CD14-positive monocyte (primary cell): ENCODE results near the gene ACOT7. TPM values are rescaled to one million over a fixed set of nuclear protein-coding genes. Genes with fewer than 3 reads are reported as not detected.

Experiments used
- DNase-seq, 3 donors: peaks; one replicate each; pipeline ENCODE4 v3.0.0-alpha.2; 2011 to 2022
- H2AFZ ChIP-seq: 2 replicates; pipeline ENCODE4 v1.6.0; 2012; ENCODE audit warnings: mild to moderate bottlenecking, low read depth, low read length, inconsistent platforms; ENCODE audit not compliant: insufficient read depth, poor library complexity, severe bottlenecking
- H3K27ac ChIP-seq, 2 donors: 1 replicate in 1 of 2; 2 replicates in 1 of 2; pipeline ENCODE4 v1.5.1; 2012 to 2013; ENCODE audit warnings: low read length in 2 of 2, control low read depth in 1 of 2, inconsistent platforms in 1 of 2, low read depth in 1 of 2, mild to moderate bottlenecking in 1 of 2
- H3K27me3 ChIP-seq, 2 donors: one replicate each; pipeline versions ENCODE4 v1.6.0 to v1.6.1; 2011 to 2013; ENCODE audit warnings: low read length in 2 of 2; ENCODE audit not compliant: control insufficient read depth in 2 of 2, insufficient read depth in 2 of 2
- H3K36me3 ChIP-seq, 2 donors: replicated peaks in 1 of 2; 1 replicate in 1 of 2; 2 replicates in 1 of 2; pipeline versions ENCODE4 v1.5.1 to v1.6.1; 2012 to 2013; ENCODE audit warnings: low read length in 2 of 2, control low read depth in 1 of 2, inconsistent platforms in 1 of 2, mild to moderate bottlenecking in 1 of 2; ENCODE audit not compliant: insufficient read depth in 2 of 2, control insufficient read depth in 1 of 2
- H3K4me1 ChIP-seq, 2 donors: 1 replicate in 1 of 2; 2 replicates in 1 of 2; pipeline versions ENCODE4 v1.5.1 to v1.6.1; 2012 to 2013; ENCODE audit warnings: low read length in 2 of 2, control low read depth in 1 of 2, inconsistent platforms in 1 of 2, mild to moderate bottlenecking in 1 of 2, moderate library complexity in 1 of 2; ENCODE audit not compliant: insufficient read depth in 2 of 2, control insufficient read depth in 1 of 2
- H3K4me2 ChIP-seq: replicated peaks from 2 replicates; pipeline ENCODE3; 2012; ENCODE audit warnings: low read length, moderate library complexity, mild to moderate bottlenecking; ENCODE audit not compliant: poor library complexity, severe bottlenecking; ENCODE audit errors: extremely low read depth
- H3K4me3 ChIP-seq, 3 experiments: fragments of 200-600 bp in 1 of 3; sonication (generic) in 1 of 3; replicated peaks in 1 of 3; 1 replicate in 2 of 3; 2 replicates in 1 of 3; pipeline ENCODE4 v1.5.1; 2011 to 2013; ENCODE audit warnings: low read length in 3 of 3, mild to moderate bottlenecking in 3 of 3, control low read depth in 2 of 3, low read depth in 2 of 3, inconsistent platforms in 1 of 3, moderate library complexity in 1 of 3
- H3K79me2 ChIP-seq: 2 replicates; pipeline ENCODE4 v1.6.0; 2012; ENCODE audit warnings: mild to moderate bottlenecking, control low read depth, inconsistent platforms, low read length, moderate library complexity; ENCODE audit not compliant: insufficient read depth
- H3K9ac ChIP-seq: 2 replicates; pipeline ENCODE4 v1.6.0; 2017; ENCODE audit warnings: low read length, mild to moderate bottlenecking; ENCODE audit not compliant: insufficient read depth, poor library complexity, severe bottlenecking
- H3K9me3 ChIP-seq, 2 donors: replicated peaks in 1 of 2; 1 replicate in 1 of 2; 2 replicates in 1 of 2; pipeline versions ENCODE4 v1.5.1 to v1.6.1; 2012 to 2013; ENCODE audit warnings: low read length in 2 of 2, control low read depth in 1 of 2; ENCODE audit not compliant: control insufficient read depth in 1 of 2, insufficient read depth in 1 of 2
- H4K20me1 ChIP-seq: 2 replicates; pipeline ENCODE4 v1.6.0; 2012; ENCODE audit warnings: mild to moderate bottlenecking, low read length, control low read depth, moderate library complexity; ENCODE audit not compliant: insufficient read depth
- H3K27ac Mint-ChIP-seq, 7 donors: one replicate each; pipeline ENCODE4 v1.8.0; 2020; ENCODE audit warnings: mild to moderate bottlenecking in 7 of 7, mixed read lengths in 7 of 7, moderate library complexity in 6 of 7, inconsistent platforms in 2 of 7
- H3K27me3 Mint-ChIP-seq, 3 donors: one replicate each; pipeline ENCODE4 v1.8.0; 2021 to 2022; ENCODE audit warnings: low read depth in 3 of 3, mild to moderate bottlenecking in 3 of 3, mixed read lengths in 3 of 3, moderate library complexity in 3 of 3, inconsistent platforms in 1 of 3
- H3K36me3 Mint-ChIP-seq, 2 donors: one replicate each; pipeline ENCODE4 v1.8.0; 2020; ENCODE audit warnings: mixed read lengths in 2 of 2, inconsistent platforms in 1 of 2, mild to moderate bottlenecking in 1 of 2
- H3K4me1 Mint-ChIP-seq: one replicate; pipeline ENCODE4 v1.8.0; 2020; ENCODE audit warnings: mild to moderate bottlenecking, mixed read lengths
- H3K4me3 Mint-ChIP-seq, 2 donors: one replicate each; pipeline ENCODE4 v1.8.0; 2020; ENCODE audit warnings: mild to moderate bottlenecking in 2 of 2, mixed read lengths in 2 of 2, moderate library complexity in 1 of 2
- H3K9me3 Mint-ChIP-seq, 7 donors: one replicate each; pipeline ENCODE4 v1.8.0; 2020 to 2022; ENCODE audit warnings: mixed read lengths in 7 of 7, mild to moderate bottlenecking in 6 of 7, moderate library complexity in 6 of 7, inconsistent platforms in 2 of 7
- WGBS: methylation state at CpG from one replicate; pipeline ENCODE4 v1.1.5; 2013; ENCODE audit warnings: missing lambda C conversion rate; ENCODE audit not compliant: insufficient coverage; 5-methylcytosine and 5-hydroxymethylcytosine counted together
- intact Hi-C, 2 donors: fragments of 100-400 bp; cut with micrococcal nuclease; formaldehyde crosslinking; loops; one replicate each; pipeline versions ENCODE4 v1.15.0 to v1.15.1; 2023
- polyA plus RNA-seq, 3 donors: library from polyadenylated mRNA; depleted of rRNA in 1 of 3; unstranded in 2 of 3; stranded (reverse) in 1 of 3; fragments of 300-500 nt in 2 of 3; fragments of >200 nt in 1 of 3; fragmentation: Illumina TruSeq in 2 of 3; gene quantifications; 1 replicate in 2 of 3; 2 replicates in 1 of 3; pipeline ENCODE4 v1.2.3, GENCODE V29; 2012 to 2021
- TF ChIP-seq, protein P1 (sequence below): fragments of 200-600 bp; IDR thresholded peaks from one replicate; pipeline ENCODE4 v1.8.0; 2022; ENCODE audit warnings: antibody characterized with exemption, mild to moderate bottlenecking

Gene ACOT7
- polyA plus RNA-seq, 3 donors = 0.63 to 4.3 (median 1.4) TPM

- Histone ChIP-seq H3K9me3 (no peaks in the 10 kb centered on the region), H3K4me2 (no peak overlapping the region), H3K36me3 (no peaks in the 10 kb centered on the region), H2AFZ (no peak overlapping the region), H3K79me2 (no peaks in the 10 kb centered on the region), H3K9ac (no peak overlapping the region), H3K4me1 (no peaks in the 10 kb centered on the region), H3K27ac (no peak overlapping the region), H3K4me3 (no peak overlapping the region), H4K20me1 (no peaks in the 10 kb centered on the region), H3K27me3 (no peaks in the 10 kb centered on the region)
- no peaks in the 10 kb centered on the region for H3K9me3 Mint-ChIP-seq
- WGBS = 92% methylated on average over 18 of the region's 21 CpGs
- no peak overlapping the region for H3K27ac Mint-ChIP-seq
- no peak for DNase-seq
- peaks cover 0 to 4% (median 0%) of the 10 kb centered on the region in 3 donors for H3K27me3 Mint-ChIP-seq
- no peak overlapping the region for H3K4me3 Mint-ChIP-seq
- TF ChIP-seq, protein P1, sequence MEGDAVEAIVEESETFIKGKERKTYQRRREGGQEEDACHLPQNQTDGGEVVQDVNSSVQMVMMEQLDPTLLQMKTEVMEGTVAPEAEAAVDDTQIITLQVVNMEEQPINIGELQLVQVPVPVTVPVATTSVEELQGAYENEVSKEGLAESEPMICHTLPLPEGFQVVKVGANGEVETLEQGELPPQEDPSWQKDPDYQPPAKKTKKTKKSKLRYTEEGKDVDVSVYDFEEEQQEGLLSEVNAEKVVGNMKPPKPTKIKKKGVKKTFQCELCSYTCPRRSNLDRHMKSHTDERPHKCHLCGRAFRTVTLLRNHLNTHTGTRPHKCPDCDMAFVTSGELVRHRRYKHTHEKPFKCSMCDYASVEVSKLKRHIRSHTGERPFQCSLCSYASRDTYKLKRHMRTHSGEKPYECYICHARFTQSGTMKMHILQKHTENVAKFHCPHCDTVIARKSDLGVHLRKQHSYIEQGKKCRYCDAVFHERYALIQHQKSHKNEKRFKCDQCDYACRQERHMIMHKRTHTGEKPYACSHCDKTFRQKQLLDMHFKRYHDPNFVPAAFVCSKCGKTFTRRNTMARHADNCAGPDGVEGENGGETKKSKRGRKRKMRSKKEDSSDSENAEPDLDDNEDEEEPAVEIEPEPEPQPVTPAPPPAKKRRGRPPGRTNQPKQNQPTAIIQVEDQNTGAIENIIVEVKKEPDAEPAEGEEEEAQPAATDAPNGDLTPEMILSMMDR = no peak
- H3K36me3 Mint-ChIP-seq = no peaks in the 10 kb centered on the region
- no peaks in the 10 kb centered on the region for H3K4me1 Mint-ChIP-seq
- intact Hi-C loops = loop anchor here in 1 of 2 donors (5.0 kb wide), 1 partner anchor 51 kb away; no protein-coding TSS in a partner anchor
Measured at GRCh38 chr1:6268415-6268814, 125.2 kb downstream of the ACOT7 start.

GRCh38 chr1:6267686-6268322, 125.8 kb downstream of the ACOT7 start:
- H3K36me3 ChIP-seq = no peaks in the 10 kb centered on the region
- Mint-ChIP-seq H3K9me3 (no peaks in the 10 kb centered on the region), H3K4me3 (no peak overlapping the region), H3K27ac (peak overlapping the region in 2 of 7 donors; percentile 12 to 29), H3K27me3 (peaks cover 0 to 9% (median 0%) of the 10 kb centered on the region in 3 donors), H3K36me3 (no peaks in the 10 kb centered on the region), H3K4me1 (no peaks in the 10 kb centered on the region)
- no peak overlapping the region for H3K4me3 ChIP-seq
- TF ChIP-seq, protein P1 = no peak
- H2AFZ ChIP-seq = no peak overlapping the region
- no peak overlapping the region for H3K4me2 ChIP-seq
- no peak overlapping the region for H3K9ac ChIP-seq
- peaks cover 0 to 3% of the 10 kb centered on the region in 2 donors for H3K27me3 ChIP-seq
- H3K4me1 ChIP-seq = no peaks in the 10 kb centered on the region
- no peak for DNase-seq
- no peaks in the 10 kb centered on the region for H3K79me2 ChIP-seq
- H3K9me3 ChIP-seq = no peaks in the 10 kb centered on the region
- WGBS = 91% methylated on average over 6 of the region's 12 CpGs
- H4K20me1 ChIP-seq = no peaks in the 10 kb centered on the region
- no peak overlapping the region for H3K27ac ChIP-seq
- intact Hi-C loops = loop anchor here in 1 of 2 donors (5.0 kb wide), 1 partner anchor 51 kb away; no protein-coding TSS in a partner anchor
